IMR-90 (cell line): Measurements from ENCODE around the gene PALM. TPM values are rescaled to one million over a fixed set of nuclear protein-coding genes. Genes with fewer than 3 reads are reported as not detected.

Experiments
- ATAC-seq: fragments of 200-7000 bp; cut with Tn5 transposase; 2 replicates; pipeline ENCODE4 v1.9.1; 2020; ENCODE audit warnings: low read depth, mild to moderate bottlenecking, moderate library complexity
- BruUV-seq: library from RNA; stranded (reverse); fragments of 400-500 nt; replicated peaks from 2 replicates; lab custom pipeline; 2021; lab: Mats Ljungman, UMichigan
- CTCF ChIA-PET: fragments of 300-600 bp; formaldehyde crosslinking; extraction: SDS; loops from one replicate; lab custom pipeline; 2021; ENCODE audit warnings: antibody characterized with exemption; lab: Yijun Ruan, JAX
- POLR2A ChIA-PET: fragments of 300-600 bp; sonication (Branson Sonifier 250); formaldehyde crosslinking; loops from one replicate; lab custom pipeline; 2022; ENCODE audit warnings: antibody characterized with exemption; ENCODE audit not compliant: unreplicated experiment; lab: Charles Lee
- DNase-seq: peaks from one replicate; pipeline ENCODE4 v3.0.0; 2013
- H2AFZ ChIP-seq: replicated peaks from 2 replicates; pipeline ENCODE3; 2013; ENCODE audit warnings: low read length, mild to moderate bottlenecking; ENCODE audit not compliant: poor library complexity
- H2AK5ac ChIP-seq: 2 replicates; pipeline ENCODE4 v1.6.1; 2013; ENCODE audit warnings: low read depth, low read length, inconsistent platforms
- H2AK9ac ChIP-seq: replicated peaks from 2 replicates; pipeline ENCODE3; 2013; ENCODE audit warnings: mild to moderate bottlenecking, low read depth, low read length, moderate library complexity; ENCODE audit not compliant: poor library complexity
- H2BK120ac ChIP-seq: 2 replicates; pipeline ENCODE4 v1.6.1; 2013; ENCODE audit warnings: low read depth, low read length, inconsistent platforms
- H2BK15ac ChIP-seq: 3 replicates; pipeline ENCODE4 v1.6.1; 2013; ENCODE audit warnings: low read depth, low read length, inconsistent platforms
- H2BK20ac ChIP-seq: 2 replicates; pipeline ENCODE4 v1.6.1; 2013; ENCODE audit warnings: low read depth, mild to moderate bottlenecking, inconsistent platforms, low read length, moderate library complexity
- H2BK5ac ChIP-seq: 2 replicates; pipeline ENCODE4 v1.6.1; 2013; ENCODE audit warnings: mild to moderate bottlenecking, low read depth, low read length, inconsistent platforms; ENCODE audit not compliant: poor library complexity, severe bottlenecking
- H3K14ac ChIP-seq: replicated peaks from 2 replicates; pipeline ENCODE4 v1.6.1; 2013; ENCODE audit warnings: low read depth, low read length, inconsistent platforms
- H3K18ac ChIP-seq: 2 replicates; pipeline ENCODE4 v1.6.1; 2013; ENCODE audit warnings: low read depth, low read length, control low read depth
- H3K23ac ChIP-seq: 2 replicates; pipeline ENCODE4 v1.6.1; 2013; ENCODE audit warnings: low read depth, low read length, inconsistent platforms
- H3K27ac ChIP-seq: 2 replicates; pipeline ENCODE4 v1.5.1; 2013; ENCODE audit warnings: mild to moderate bottlenecking, control low read depth, low read length; ENCODE audit not compliant: insufficient read depth
- H3K27me3 ChIP-seq: 2 replicates; pipeline ENCODE4 v1.6.1; 2013; ENCODE audit warnings: low read length; ENCODE audit not compliant: control insufficient read depth, insufficient read depth
- H3K36me3 ChIP-seq: 2 replicates; pipeline ENCODE4 v1.6.1; 2013; ENCODE audit warnings: low read length, mixed read lengths; ENCODE audit not compliant: control insufficient read depth, insufficient read depth
- H3K4ac ChIP-seq: 2 replicates; pipeline ENCODE4 v1.6.1; 2013; ENCODE audit warnings: low read depth, low read length, inconsistent platforms
- H3K4me1 ChIP-seq: 2 replicates; pipeline ENCODE4 v1.6.1; 2013; ENCODE audit warnings: low read length, mixed read lengths; ENCODE audit not compliant: control insufficient read depth, insufficient read depth
- H3K4me2 ChIP-seq: 2 replicates; pipeline ENCODE4 v1.6.1; 2013; ENCODE audit warnings: low read depth, mild to moderate bottlenecking, control low read depth, low read length, moderate library complexity
- H3K4me3 ChIP-seq: 2 replicates; pipeline ENCODE4 v1.5.1; 2013; ENCODE audit warnings: low read depth, mild to moderate bottlenecking, control low read depth, low read length, moderate library complexity; ENCODE audit not compliant: insufficient read depth
- H3K56ac ChIP-seq: 2 replicates; pipeline ENCODE4 v1.6.1; 2013; ENCODE audit warnings: low read length, inconsistent platforms; ENCODE audit not compliant: insufficient read depth; ENCODE audit errors: extremely low read depth
- H3K79me1 ChIP-seq, 2 experiments: 2 replicates each; pipeline ENCODE4 v1.6.1; 2013; ENCODE audit warnings: low read length in 2 of 2, inconsistent platforms in 1 of 2, low read depth in 1 of 2
- H3K9ac ChIP-seq: 2 replicates; pipeline ENCODE4 v1.6.1; 2013; ENCODE audit warnings: low read depth, low read length, control low read depth
- H3K9me1 ChIP-seq: 2 replicates; pipeline ENCODE4 v1.6.1; 2013; ENCODE audit warnings: low read length, inconsistent platforms; ENCODE audit not compliant: insufficient read depth
- H3K9me3 ChIP-seq: 2 replicates; pipeline ENCODE4 v1.6.1; 2013; ENCODE audit warnings: low read length; ENCODE audit not compliant: control insufficient read depth, insufficient read depth
- H4K20me1 ChIP-seq: 2 replicates; pipeline ENCODE4 v1.6.1; 2013; ENCODE audit warnings: low read length, inconsistent platforms; ENCODE audit not compliant: insufficient read depth
- H4K5ac ChIP-seq: 2 replicates; pipeline ENCODE4 v1.6.1; 2013; ENCODE audit warnings: mild to moderate bottlenecking, low read depth, low read length, control low read depth
- H4K8ac ChIP-seq, 2 experiments: 2 replicates each; pipeline ENCODE4 v1.6.1; 2013; ENCODE audit warnings: low read depth in 2 of 2, low read length in 2 of 2, control low read depth in 1 of 2, inconsistent platforms in 1 of 2
- H4K91ac ChIP-seq: 2 replicates; pipeline ENCODE4 v1.6.1; 2013; ENCODE audit warnings: low read depth, low read length, inconsistent platforms; ENCODE audit not compliant: insufficient read depth
- CEBPB ChIP-seq: IDR thresholded peaks from 2 replicates; pipeline ENCODE4 v1.6.1; 2012; ENCODE audit warnings: low read depth, low read length, improper control_type of control experiment
- MAZ ChIP-seq: IDR thresholded peaks from 2 replicates; pipeline ENCODE4 v1.6.1; 2012; ENCODE audit warnings: low read depth, mild to moderate bottlenecking, low read length, improper control_type of control experiment, moderate library complexity, borderline replicate concordance
- MXI1 ChIP-seq: IDR thresholded peaks from 2 replicates; pipeline ENCODE4 v1.6.1; 2012; ENCODE audit warnings: low read depth, mild to moderate bottlenecking, low read length, moderate library complexity, borderline replicate concordance
- NFE2L2 ChIP-seq: fragments of 150-350 bp; IDR thresholded peaks from 2 replicates; pipeline ENCODE4 v1.6.1; 2016; ENCODE audit warnings: low read depth, mild to moderate bottlenecking, low read length
- RAD21 ChIP-seq: IDR thresholded peaks from 2 replicates; pipeline ENCODE4 v1.6.1; 2012; ENCODE audit warnings: low read length, improper control_type of control experiment
- RCOR1 ChIP-seq: IDR thresholded peaks from 2 replicates; pipeline ENCODE4 v1.6.1; 2012; ENCODE audit warnings: mild to moderate bottlenecking, low read length, improper control_type of control experiment; ENCODE audit not compliant: insufficient replicate concordance
- RFX5 ChIP-seq: IDR thresholded peaks from 2 replicates; pipeline ENCODE4 v1.8.0; 2012; ENCODE audit warnings: low read depth, mild to moderate bottlenecking, low read length, moderate library complexity
- WGBS, 2 experiments: methylation state at CpG; one replicate each; pipeline versions ENCODE4 v1.1.5 to v1.1.7; 2013; ENCODE audit warnings: missing lambda C conversion rate in 2 of 2; ENCODE audit not compliant: insufficient read length in 1 of 2; ENCODE audit errors: extremely low coverage in 2 of 2; 5-methylcytosine and 5-hydroxymethylcytosine counted together
- dilution Hi-C: fragments of 300-500 bp; cut with HindIII; formaldehyde crosslinking; loops from one replicate; pipeline ENCODE4 v1.14.3; 2018; ENCODE audit warnings: low sequenced_read_pairs; ENCODE audit not compliant: unreplicated experiment
- in situ Hi-C: fragments of 300-500 bp; cut with MboI; formaldehyde crosslinking; loops from 3 replicates; pipeline ENCODE4 v1.14.3; 2019; ENCODE audit warnings: low sequenced_read_pairs, inconsistent platforms, mixed read lengths
- intact Hi-C: fragments of 100-400 bp; cut with micrococcal nuclease; formaldehyde crosslinking; loops from 2 replicates; pipeline ENCODE4 v1.10.0; 2022
- polyA plus RNA-seq, 3 experiments: library from polyadenylated mRNA; depleted of rRNA; stranded (reverse); fragments of >200 nt; gene quantifications; 2 replicates each; pipeline ENCODE4 v1.2.3, GENCODE V29; 2012; ENCODE audit warnings: low replicate concordance in 1 of 3
- total RNA-seq: library from RNA; depleted of rRNA; stranded (reverse); fragments of >200 nt; gene quantifications from 2 replicates; pipeline ENCODE4 v1.2.3, GENCODE V29; 2012
- TF ChIP-seq, protein P1 (sequence below): fragments of 150-350 bp; IDR thresholded peaks from 2 replicates; pipeline ENCODE4 v1.6.1; 2017; ENCODE audit warnings: mild to moderate bottlenecking, antibody characterized with exemption, low read length, low read depth
- TF ChIP-seq, protein P2 (sequence below): fragments of 150-350 bp; IDR thresholded peaks from 2 replicates; pipeline ENCODE4 v1.6.1; 2016; ENCODE audit warnings: low read depth, mild to moderate bottlenecking, low read length, moderate library complexity, borderline replicate concordance

The PALM gene
- total and polyA plus RNA-seq, 2 of the 4 experiments (the other 2 are of a cell fraction) = 2.2 to 7.4 TPM

DNA sequence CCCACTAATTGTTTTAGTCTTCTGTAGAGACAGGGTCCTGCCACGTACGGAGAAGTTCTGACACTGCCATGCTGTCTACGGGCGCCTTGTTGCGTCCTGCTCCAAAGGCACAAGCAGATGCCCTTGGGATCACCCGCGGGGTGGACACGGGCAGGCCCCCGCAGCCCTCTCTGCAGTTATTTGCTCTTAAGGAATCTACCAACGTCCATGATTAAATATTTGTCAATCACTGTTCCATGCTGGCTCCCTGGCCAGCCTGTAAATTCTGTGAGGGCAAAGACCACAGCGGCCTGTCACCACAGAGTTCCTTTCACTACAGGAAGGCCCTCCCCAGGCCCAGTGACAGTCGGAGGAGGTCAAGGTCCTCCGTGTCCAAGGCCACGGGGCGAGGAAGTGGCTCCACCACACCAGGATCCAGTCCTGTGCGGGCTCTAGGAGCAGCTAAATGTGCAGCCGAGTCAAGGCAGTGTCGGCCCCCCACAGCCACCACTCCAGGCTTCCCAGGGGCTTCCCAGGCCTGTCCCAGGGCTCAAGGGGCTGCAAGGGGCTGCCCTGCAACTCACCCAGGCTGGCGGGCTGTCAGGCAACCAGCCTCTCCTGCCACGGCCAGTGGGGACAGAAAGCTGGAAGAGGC lies 47.8 kb upstream of the PALM start (continued):
- no peak for TF ChIP-seq RFX5

DNA sequence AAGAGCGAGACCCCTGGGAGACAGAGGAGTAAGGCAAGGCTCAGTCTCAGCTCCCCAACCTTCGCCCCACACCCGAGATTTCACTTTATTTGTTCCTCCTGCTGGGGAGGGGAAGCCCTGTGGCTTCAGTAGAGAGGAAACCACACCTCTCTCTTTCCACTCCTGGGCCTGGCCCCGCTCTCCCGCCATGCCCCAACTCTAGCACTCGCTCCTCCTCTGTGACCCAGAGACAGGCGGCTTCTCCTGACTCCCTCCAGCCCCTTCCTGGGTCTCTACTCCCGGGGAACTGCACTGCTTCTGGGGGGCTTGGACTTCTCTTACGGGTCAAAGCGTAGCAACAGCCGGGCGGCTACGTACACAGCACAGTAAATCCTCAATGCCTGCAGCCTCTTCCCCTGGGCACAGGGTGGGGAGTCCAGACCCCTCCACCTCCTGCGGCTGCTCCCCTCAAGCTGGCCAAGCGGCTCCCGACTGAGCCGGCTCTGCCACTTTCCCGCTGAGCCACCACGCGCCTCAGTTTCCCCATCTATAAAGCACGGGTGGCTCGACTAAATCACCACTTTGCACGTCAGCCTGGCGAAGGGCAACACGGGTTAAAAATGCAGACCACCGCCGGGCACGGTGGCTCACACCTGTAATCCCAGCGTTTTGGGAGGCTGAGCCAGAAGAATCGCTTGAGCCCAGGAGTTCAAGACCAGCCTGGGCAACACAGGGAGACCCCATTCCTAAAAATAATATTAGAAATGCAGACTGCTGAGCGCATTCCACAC lies 47.1 kb upstream of the PALM start:
- H2BK20ac ChIP-seq = no peak overlapping the region
- H4K5ac ChIP-seq = no peak overlapping the region
- peak overlapping the region; percentile 87 for H3K4me3 ChIP-seq
- peak overlapping the region; percentile 75 for H3K27ac ChIP-seq
- in situ Hi-C loops (no loop called here), intact Hi-C loops (loop anchor here (2.0 to 10.0 kb wide), 4 partner anchors 29 to 251 kb away; partner anchors contain the start of genes POLRMT and R3HDM4), dilution Hi-C loops (no loop called here)
- H2BK15ac ChIP-seq = no peak overlapping the region
- ATAC-seq = no peak
- peak overlapping the region; percentile 12 for H2BK5ac ChIP-seq
- no peaks in the 10 kb centered on the region for H3K9me1 ChIP-seq
- peak overlapping the region; percentile 87 for H2AK9ac ChIP-seq
- no peak for DNase-seq
- H3K27me3 ChIP-seq = no peaks in the 10 kb centered on the region
- 0 out of 2 replicates have a peak overlapping the region, but pooled peaks have one; percentile 23 for H3K14ac ChIP-seq
- peaks cover 0 to 41% of the 10 kb centered on the region in 2 experiments; a peak in 2 of 4 replicates for H3K79me1 ChIP-seq
- H3K23ac ChIP-seq = peak overlapping the region; percentile 90
- no peak overlapping the region for H3K4ac ChIP-seq
- no peak overlapping the region for H4K91ac ChIP-seq
- H2AK5ac ChIP-seq = peak overlapping the region; percentile 2
- H4K20me1 ChIP-seq = peaks cover 57% of the 10 kb centered on the region
- H3K4me2 ChIP-seq = peak overlapping the region; percentile 95
- H3K18ac ChIP-seq = no peak overlapping the region
- 33% methylated on average over 13 of the region's 31 CpGs; no CpG with 5 or more reads in 1 of the 2 experiments for WGBS, 2 experiments
- ChIA-PET POLR2A (no interaction called here), CTCF (no interaction called here)
- no peak for TF ChIP-seq RAD21
- TF ChIP-seq, protein P1, sequence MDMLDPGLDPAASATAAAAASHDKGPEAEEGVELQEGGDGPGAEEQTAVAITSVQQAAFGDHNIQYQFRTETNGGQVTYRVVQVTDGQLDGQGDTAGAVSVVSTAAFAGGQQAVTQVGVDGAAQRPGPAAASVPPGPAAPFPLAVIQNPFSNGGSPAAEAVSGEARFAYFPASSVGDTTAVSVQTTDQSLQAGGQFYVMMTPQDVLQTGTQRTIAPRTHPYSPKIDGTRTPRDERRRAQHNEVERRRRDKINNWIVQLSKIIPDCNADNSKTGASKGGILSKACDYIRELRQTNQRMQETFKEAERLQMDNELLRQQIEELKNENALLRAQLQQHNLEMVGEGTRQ = no peak
- 0 out of 2 replicates have a peak, but pooled peaks have one; percentile 12 for TF ChIP-seq MAZ
- TF ChIP-seq RCOR1 = no peak
- TF ChIP-seq RFX5 = no peak
- no peak for TF ChIP-seq MXI1
- TF ChIP-seq, protein P2, sequence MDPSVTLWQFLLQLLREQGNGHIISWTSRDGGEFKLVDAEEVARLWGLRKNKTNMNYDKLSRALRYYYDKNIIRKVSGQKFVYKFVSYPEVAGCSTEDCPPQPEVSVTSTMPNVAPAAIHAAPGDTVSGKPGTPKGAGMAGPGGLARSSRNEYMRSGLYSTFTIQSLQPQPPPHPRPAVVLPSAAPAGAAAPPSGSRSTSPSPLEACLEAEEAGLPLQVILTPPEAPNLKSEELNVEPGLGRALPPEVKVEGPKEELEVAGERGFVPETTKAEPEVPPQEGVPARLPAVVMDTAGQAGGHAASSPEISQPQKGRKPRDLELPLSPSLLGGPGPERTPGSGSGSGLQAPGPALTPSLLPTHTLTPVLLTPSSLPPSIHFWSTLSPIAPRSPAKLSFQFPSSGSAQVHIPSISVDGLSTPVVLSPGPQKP = no peak
- TF ChIP-seq CEBPB = no peak
- TF ChIP-seq NFE2L2 = no peak
- no peak overlapping the region for H3K56ac ChIP-seq
- H4K8ac ChIP-seq = no peak overlapping the region
- H3K9ac ChIP-seq = peak overlapping the region; percentile 91
- H3K9me3 ChIP-seq = no peaks in the 10 kb centered on the region
- H2BK120ac ChIP-seq = no peak overlapping the region
- no peak overlapping the region for H2AFZ ChIP-seq
- BruUV-seq = no TSS peak
- H3K4me1 ChIP-seq = peaks cover 14% of the 10 kb centered on the region
- peaks cover 7% of the 10 kb centered on the region; the same call in 1 of the 2 replicates for H3K36me3 ChIP-seq
